ENCODE data around the gene RTL10.

DNA sequence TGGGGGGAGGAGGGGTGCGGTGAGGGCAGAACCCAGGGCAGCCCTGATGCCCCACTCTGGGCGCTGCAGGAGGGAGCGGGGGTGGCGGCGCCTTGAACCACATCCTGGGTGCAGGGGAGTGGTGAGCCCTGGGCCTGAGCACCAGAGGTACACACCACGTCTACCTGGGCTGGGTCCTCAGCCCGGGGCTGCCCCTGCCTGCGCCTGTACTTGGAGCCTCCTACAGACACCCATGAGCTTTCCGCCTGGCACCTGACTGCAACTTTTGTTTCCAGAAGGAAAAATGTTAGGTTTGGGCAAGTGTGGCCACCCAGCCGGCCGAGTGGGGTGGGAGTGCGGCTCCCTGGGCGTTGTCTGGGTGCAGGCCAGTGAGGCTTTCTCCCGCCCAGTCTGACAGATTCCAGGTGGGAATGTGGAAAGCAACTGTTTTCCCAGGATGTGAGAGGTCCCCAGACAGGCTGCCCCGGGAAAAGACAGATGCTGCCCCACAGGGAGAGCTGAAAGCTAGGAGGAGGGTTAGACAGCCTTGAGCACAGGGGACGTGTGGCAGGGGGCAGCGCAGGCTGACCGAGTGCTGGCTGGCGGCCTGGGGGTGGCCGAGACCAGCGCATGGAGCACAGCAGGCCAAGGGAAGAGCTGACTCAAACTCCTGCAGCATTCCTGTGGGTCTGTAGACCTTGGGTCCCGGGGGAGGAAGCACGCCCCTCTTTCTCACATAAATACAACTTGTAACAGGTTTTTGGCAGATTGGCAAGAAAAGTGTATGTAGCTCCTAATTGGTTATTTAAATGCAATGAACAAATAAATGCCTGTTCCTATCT is 44.1 kb downstream of the RTL10 start:
- TF ChIP-seq CTCF (IDR thresholded peaks at IDR 0.05) (no peak), EZH2 (IDR thresholded peaks at IDR 0.05; ENCODE audit: borderline replicate concordance, insufficient read depth, low read depth, low read length, poor library complexity, severe bottlenecking) (no peak)

All from B cell (primary cell).